Endothelial cell of hepatic sinusoid (primary cell): ENCODE data around the gene ITGB2.

ENCODE experiments used
- in situ Hi-C: cut with HindIII; loops from 2 replicates; pipeline ENCODE4 v1.10.0; 2017; ENCODE audit warnings: low sequenced_read_pairs

ITGB2 gene

DNA sequence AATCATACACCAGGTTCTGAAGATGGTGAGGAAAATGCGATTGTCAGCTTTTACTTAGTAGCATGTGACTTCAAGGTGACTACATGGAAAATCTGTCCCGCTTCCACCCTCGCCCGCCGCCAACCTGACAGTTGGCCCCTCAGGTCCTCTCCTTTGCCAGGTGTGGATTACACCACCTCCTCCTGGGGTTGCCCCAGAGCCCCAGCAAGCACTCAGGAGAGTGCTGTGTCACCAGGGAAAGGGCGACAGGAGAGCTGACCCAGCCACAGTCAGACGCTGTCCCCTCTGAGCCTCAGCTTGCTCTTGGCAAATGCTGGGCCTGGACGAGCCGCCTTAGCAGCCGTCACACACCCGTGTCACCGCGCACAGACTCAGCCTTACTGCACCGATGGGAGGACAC is 65.1 kb downstream of the ITGB2 start:
- in situ Hi-C loops = no loop called here

DNA sequence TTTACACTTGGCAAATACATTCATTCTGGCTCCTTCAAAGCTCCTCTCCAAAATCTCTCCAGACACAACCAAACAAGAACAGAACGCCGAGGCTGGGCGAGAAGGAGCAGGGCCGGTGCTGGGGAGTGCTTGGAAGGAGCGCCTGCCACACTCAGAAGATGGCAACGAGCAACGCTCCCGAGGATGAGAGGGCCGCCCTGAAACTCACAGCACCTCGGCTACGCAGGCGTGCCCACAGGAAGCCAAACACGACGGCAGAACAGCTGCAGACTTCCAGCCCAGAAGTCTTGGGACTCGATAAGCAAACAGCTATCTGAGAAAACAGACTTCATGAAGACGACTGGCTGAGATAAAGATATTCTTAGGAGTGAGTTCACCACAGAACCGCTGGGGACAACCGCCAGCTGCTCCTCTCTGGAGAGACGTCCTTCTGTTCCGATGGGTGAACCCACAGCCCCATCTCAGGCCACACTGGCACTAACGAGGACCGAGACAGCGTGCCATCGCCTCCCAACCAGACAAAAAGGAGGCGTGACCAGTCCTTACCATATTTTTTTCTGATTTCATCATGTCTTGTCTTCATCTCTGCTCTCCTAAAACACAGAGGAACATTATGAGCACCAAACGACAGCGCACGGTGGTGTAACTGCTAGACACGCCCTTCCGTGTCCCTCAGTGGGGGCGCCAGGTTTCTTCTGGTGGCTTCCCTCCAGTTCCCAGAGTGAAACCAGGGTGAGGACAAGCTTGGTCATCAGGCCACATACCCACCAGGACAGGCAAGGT is 65.8 kb downstream of the ITGB2 start:
- in situ Hi-C loops = loop anchor here (5.0 kb wide), 1 partner anchor 48 kb away; no protein-coding TSS in a partner anchor

DNA sequence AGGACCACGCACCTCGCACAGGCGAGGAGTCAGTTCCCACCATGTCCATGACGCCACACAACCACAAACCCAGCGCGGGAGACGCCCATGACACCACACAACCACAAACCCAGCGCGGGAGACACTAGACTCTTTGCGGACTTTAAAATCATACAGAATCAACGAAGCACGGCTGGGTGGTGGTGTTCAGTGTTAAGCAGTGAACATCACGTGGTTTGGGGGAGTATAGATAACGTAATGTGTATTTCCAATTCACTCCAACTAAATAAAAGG is 66.4 kb downstream of the ITGB2 start:
- in situ Hi-C loops = loop anchor here (5.0 kb wide), 1 partner anchor 47 kb away; no protein-coding TSS in a partner anchor

DNA sequence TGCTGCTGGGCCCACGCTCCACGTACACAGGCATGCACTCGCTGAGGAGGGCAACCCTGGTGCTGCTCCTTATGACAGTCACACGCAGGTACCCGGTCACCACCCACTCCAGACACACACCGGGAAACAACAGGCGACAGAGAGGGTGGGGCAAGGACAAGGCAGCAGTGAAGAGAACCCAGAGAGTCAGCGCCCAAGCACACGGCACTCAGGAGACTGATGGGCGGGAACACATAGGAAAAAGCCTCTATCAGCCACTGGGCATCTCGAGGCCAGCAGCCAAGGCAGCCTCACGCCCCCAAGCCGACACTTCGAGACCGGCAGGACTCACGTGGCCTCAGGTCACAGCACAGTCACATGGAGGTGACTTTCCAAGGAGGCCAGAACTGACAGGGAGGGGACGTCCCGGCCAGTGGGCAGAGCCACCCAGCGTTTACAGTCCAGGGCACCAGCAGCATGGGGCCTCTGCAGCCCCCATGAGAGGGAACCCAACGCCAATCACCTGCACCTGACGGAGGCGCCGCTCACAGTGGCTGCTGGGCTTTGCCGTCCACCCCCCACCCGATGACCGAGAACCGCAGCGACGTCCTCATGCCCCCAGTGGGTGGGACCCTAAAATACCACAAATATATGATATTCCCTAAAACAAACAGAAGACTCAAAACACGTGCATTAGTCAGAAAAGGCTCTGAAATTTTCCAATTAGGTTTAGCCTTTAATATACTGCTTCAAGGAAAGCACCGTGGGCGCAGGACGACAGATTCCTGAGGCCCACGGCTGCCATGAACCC is 66.9 kb downstream of the ITGB2 start:
- in situ Hi-C loops = loop anchor here (5.0 kb wide), 1 partner anchor 46 kb away; no protein-coding TSS in a partner anchor

DNA sequence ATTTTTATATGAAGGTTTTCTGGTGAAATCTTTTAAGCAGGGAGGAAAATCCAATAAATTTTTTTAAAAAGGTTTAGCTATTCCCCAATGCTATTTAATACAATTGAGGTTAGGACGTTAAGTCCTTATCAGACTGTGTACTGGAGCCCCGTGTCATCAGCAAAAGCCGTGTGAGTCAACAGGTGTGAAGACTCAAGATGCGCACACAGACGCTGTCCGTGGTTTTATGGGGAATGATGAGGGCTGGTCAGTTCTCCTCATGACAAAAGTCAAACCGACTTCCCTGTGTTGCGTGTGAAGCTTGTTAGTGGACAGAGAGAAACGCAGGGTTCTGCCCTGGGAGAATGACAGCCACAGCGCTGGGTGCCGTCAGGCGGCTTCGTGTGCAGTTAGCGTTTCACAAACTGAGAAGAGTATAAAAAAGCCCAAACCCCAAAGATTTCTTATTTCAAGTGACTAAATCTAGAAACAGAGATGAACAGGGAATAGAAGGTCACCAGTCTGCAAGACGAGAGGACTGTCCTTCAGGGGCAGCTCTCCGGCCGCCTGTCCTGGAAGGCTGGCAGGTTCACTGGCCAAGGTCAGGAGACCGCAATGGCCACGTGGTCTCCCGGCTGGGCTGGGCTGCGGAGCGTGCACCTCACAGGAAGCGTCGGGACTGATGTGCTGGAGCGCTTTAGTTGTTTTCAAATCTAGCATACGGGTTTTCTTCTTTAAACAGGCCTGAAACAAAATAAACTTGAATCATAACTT is 69.6 kb downstream of the ITGB2 start:
- in situ Hi-C loops = loop anchor here (5.0 kb wide), 1 partner anchor 44 kb away; no protein-coding TSS in a partner anchor

DNA sequence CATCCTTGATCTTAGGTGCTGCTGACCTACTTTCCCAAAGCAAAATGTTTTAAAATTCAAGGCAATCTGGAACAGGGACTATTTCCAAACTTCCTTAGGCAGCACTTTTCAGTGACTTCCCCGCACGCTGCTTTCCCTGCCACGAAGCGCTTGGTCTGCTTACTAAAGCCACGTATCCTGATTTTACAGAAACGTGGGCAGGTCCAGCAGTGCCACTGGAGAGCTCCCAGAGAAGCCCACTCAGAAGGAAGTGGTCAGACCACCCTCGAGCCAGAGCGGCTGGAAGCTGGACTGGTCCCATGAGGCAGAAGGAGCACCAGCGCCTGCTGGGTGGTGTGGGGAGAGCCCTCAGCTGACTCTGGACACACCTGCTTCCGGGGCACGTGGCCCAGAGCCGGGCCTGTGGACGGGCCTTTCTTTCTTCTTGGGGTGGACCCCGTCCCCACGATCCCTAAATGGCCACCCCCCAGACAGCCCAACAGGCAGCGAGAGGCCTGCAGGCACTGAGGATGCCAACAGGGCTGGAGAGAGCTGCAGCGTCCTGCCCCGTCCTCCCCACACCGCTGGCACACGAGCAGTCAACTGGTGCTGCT is 70.4 kb downstream of the ITGB2 start:
- in situ Hi-C loops = loop anchor here (5.0 kb wide), 1 partner anchor 43 kb away; no protein-coding TSS in a partner anchor

DNA sequence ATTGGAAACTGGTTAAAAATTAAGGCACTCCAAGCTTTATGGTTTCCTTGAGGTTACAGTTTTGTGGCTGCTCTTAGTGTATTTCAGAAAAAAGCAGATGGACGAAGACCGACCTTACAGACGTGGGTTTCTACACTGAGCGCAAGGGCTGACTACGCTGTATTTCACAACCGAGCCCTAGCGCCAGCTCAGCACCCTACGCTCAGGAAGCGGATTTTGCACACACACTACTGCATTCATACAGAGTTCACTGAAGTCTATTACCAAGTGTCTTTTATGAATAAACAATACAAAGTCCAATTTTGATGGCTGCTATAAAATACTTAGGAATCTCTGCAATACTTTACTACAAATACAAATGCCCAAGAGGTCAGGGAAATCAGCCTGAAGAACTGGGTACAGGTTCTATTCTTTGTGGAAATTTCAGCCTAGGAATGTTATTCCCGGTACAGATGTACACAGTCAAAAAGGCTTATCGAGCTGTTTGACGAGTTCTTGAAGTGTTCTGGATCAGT is 71.0 kb downstream of the ITGB2 start:
- in situ Hi-C loops = loop anchor here (5.0 kb wide), 1 partner anchor 42 kb away; no protein-coding TSS in a partner anchor

DNA sequence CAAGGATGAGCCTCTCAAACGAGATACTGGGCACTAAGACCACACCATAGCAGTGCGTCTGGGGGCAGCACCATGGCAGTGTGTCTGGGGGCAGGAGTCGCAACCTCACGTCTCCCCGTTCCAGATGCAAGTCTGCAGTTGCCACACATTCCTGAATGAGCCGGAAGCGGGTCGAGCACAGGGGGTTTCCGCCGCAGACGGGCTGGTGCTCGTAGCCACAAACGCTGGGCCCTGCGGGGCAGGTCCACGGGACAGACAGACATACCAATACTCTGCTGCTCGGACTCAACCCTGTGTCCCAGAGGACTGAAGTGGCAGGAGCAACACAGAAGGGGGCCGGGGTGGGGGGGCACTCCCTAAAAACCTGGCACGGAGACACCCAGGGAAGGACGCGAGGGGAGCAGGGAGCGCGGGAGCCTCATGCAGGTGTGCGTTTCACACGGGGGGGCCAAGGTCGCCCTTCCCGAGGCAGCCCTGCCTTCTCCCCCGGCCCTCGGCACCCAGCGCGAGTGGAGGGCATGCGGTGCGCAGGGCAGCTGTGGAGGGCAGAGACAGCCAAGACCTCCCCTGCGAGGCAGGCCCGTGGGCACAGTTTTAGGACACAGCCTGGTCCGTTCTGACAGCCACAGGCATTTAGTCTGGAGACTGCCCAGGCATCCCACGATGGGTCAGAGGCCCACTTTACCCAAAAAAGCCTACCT is 71.7 kb downstream of the ITGB2 start:
- in situ Hi-C loops = no loop called here

DNA sequence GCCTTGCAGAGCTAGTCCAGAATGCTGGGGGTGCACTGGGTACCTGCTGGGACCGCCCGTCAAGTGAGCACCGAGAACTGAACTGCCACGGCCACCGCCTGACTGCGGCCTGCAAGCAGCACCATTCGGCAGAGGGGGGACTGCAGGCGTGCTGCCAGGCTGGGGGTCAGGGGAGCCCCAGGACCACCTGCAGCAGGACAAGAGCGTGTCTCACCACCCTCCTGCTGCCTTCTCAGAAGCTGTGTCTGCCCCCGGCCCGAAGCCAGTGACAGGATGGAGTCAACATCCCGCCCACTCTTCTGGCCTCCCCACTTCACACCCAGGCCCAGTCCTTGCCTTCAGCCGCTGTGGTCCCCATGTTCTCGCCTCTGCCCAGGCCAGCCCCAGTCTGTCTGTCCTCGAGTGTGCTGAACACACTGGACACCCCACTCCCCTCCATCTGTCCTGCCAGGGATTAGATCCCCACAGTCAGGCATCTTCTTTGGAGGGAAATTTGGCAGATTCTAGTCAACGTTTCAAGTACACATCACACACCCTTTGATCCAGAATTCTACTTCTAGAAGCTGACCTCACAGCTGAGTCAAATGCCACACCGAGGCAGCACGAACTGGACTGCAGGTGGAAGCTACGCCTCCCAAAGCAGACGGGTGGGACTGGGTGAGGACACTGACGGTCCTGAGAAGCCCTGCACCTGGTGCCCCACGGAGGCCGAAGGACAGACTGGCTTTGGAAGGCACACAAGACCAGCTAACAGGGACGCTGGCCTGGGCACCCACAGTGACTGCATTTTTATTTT is 73.2 kb downstream of the ITGB2 start:
- in situ Hi-C loops = no loop called here

DNA sequence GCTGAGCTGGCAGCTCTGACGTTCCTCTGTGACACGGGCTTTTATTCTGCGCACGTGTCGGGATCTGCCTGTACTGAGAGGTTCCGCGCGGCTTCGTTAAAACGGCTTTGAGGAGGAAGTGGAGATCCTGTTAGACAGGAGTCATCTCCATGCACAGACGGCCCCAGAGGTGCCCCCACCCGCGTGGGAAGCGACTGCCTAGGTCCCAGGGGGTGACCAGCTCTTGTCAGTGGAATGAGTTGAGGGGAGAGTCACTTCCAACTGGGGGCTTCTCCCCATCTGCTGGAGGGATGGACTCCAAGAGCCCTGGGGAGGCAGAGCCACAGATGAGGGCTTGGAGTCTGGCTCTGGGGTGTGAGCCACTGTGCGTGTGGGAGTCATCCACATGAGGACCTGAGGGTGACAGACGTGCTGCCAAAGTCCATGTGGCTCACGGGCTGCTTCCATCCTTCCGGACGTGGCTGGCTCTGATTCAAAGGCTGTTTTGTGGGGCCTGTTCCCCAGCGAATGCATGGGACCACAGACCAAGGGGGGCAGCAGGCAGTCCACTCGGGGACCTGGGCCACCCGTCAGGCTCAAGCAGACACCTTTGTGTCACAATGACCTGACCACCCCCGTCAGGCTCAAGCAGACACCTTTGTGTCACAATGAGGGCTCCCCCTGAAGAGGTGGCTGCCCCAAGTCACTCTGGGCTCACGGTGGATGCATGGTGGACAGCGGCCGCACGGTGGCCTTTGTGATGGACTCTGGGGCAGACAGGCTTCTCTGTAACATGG is 74.0 kb downstream of the ITGB2 start:
- in situ Hi-C loops = no loop called here

DNA sequence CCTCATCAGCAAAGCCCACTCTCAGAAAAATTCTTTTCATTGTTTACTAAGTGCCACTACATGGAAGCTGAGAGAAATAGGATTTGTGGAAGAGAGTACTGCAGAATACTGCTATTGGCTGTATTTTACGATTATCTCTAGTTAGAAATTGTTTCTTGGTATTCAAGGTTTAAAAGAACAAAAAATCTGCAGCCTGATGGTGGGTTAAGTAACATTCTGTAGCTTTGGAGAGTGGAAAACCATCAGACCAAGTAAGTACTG is 74.5 kb downstream of the ITGB2 start:
- in situ Hi-C loops = no loop called here

DNA sequence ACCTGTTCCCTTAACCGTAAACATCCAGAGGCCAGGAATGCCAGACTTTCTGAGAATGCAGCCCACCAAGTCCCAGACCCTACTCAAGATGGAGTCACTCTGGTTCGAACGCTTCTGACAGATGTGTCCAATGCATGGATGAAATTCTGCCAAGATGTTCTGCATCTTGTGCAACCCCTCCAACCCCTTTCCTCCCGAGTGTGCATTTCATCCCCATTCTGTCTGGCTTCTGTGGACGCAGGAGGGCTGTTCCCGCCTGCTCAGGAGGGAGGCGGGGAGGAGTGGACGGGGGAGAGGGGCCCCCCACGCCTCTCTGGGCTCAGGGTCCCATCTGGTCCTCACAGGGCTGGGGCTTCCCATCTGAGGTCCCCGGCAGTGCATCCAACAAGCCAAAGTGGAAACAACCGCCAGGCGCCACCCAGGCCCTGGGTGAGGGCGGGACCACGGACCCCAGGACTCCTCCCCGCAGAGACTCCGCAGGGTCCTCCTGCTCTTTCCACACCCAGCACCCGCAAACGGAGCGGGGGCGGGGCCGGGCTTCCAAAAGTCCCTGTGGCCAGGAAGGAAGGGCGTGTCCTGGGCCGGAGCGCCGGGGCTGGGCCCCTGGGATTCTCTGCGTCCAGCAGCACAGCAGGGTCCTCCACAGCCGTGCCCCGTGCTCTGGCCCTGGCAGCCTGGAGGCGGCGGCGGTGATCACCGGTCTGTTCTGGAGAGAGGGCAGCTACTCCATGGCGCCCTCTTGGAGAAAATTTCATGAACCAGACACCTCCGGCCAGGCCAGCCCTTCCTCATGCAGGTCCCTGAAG is 75.1 kb downstream of the ITGB2 start:
- in situ Hi-C loops = no loop called here

DNA sequence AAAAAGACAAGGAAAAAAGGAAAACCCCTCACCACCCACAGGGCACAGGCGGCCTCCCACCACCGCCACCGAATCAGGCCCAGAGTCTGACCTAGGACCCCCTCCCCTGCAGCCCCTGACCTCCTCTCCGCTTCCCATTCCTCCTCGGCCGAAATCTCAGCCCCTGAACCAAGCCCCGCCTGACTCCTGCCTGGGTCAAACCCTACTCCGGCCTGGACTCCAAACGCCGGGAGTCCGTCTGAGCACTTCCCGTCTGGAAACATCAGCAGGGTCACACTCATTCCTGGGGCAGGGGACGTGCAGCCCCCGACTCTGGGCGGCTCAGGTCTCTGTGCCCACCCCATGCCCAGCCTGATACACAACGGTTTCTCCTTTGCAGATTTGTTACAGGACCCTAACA is 76.4 kb downstream of the ITGB2 start:
- in situ Hi-C loops = no loop called here

DNA sequence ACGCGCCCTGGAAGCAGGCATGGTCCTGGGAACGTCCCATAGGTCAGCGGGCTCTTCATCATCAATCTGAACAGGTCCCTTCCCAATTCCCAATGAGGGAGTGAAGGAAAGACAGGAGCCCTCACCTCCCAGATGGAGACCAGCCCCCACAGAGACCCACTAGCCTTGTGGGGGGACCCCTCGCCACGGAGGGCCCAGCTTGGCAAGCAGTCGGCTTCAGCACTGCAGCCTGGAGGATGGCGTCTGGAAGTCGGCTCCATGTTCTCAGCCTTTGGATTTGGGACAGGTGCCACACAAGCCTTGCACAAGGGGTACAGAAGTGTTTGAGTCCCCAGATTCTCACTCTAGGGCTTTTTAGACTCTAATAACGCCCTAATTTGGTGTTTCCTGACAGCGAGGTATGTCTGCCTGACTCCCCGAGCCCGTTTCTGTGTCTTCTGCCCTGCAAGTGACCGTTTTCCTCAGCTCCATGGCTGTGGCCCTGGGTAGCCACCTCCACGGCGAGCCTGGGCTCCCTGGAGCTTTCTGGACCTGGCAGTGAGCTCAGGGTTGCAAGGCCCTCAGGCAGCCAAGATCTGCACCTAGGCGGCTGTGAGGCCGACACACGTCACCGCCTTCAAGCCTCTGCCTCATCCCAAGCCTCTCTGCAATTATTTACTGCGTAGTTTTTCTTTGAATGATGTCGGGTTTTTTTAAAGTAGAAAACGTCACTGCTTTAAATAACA is 77.8 kb downstream of the ITGB2 start:
- in situ Hi-C loops = no loop called here

DNA sequence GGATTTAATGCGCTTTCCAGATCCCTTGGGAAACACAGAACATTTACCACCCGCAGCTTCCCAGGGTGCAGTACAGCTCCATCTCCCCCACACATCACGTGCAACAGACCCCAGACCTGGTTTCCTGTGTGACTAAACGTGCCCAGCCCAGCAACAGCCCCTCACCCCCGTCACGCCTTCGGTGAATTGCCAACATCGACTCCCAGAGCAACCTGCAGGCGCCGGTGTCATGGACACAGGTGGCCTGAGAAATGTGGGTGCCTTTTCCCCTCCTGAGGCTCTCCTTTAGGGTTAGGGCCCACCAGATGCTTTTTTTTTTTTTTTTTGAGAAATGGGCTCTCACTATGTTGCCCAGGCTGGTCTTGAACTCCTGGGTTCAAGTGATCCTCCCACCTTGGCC is 78.6 kb downstream of the ITGB2 start:
- in situ Hi-C loops = no loop called here

DNA sequence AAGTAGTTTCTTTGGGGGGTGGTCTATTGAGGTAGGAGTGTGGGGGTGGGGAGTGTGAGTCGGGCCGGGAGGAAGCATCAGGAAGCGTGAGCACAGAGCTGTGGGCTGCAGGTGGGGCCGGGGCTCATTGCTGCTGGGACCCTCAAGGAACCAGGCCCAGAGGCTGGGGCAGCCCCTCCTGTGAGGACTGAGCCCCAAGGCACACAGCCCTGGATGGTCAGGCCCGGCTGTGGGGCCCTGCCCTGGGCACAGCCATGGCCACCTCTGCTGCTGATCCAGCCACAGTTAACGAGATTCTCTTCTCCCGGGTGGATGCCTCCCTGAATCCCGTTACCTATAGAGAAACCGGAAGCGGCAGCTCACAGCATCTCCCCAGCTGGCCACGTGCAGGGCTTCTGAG is 79.9 kb downstream of the ITGB2 start:
- in situ Hi-C loops = no loop called here

DNA sequence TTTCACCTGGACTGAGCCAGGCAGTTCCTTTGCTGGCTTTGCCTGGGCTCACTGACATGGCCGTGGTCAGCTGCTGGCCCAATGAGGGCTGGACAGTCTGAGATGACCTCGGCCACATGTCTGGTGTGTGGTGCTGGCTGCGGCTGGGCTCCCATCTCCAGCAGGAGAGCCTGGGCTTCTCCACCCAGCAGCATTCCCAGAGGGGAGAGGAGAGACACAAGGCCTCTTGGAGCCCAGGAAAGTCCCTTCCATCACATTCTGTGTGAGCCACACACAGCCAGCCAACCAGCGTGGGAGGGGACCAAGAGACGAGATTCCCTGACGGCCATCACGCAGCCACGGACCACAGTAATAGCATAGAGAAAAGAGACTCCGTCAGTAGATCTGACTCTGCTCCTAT is 81.7 kb downstream of the ITGB2 start:
- in situ Hi-C loops = no loop called here
